Thoracic aorta (tissue), 2 donors: ENCODE results near the gene ADGRF1. TPM values are rescaled to one million over a fixed set of nuclear protein-coding genes. Genes with fewer than 3 reads are reported as not detected.

Experiments used
- ATAC-seq: fragments of 150-250 bp; one replicate; pipeline ENCODE4 v1.8.0; 2017; ENCODE audit warnings: low read depth; ENCODE audit not compliant: insufficient number of reproducible peaks, low FRiP score
- DNase-seq: peaks from one replicate; pipeline ENCODE4 v3.0.0-alpha.2; 2020; ENCODE audit warnings: low spot score
- H3K27ac ChIP-seq, 2 donors: fragments of 200-600 bp; sonication (generic); 1 replicate in 1 of 2; 2 replicates in 1 of 2; pipeline ENCODE4 v1.5.1; 2016; ENCODE audit warnings: mild to moderate bottlenecking in 2 of 2, moderate library complexity in 2 of 2
- H3K27me3 ChIP-seq: fragments of 200-600 bp; sonication (generic); replicated peaks from 2 replicates; pipeline ENCODE4 v1.6.0; 2016; ENCODE audit warnings: mild to moderate bottlenecking; ENCODE audit not compliant: insufficient read depth
- H3K36me3 ChIP-seq: fragments of 200-600 bp; sonication (generic); one replicate; pipeline ENCODE4 v1.5.1; 2016
- H3K4me1 ChIP-seq, 2 donors: fragments of 200-600 bp; sonication (generic); 1 replicate in 1 of 2; 2 replicates in 1 of 2; pipeline versions ENCODE4 v1.5.1 to v1.6.0; 2016; ENCODE audit warnings: low read depth in 2 of 2, mild to moderate bottlenecking in 1 of 2; ENCODE audit not compliant: control insufficient read depth in 1 of 2
- H3K4me3 ChIP-seq: fragments of 200-600 bp; sonication (generic); 2 replicates; pipeline ENCODE4 v1.5.1; 2016; ENCODE audit warnings: mild to moderate bottlenecking
- H3K9me3 ChIP-seq: fragments of 200-600 bp; sonication (generic); 2 replicates; pipeline ENCODE4 v1.5.1; 2016
- total RNA-seq, 2 donors: library from RNA; depleted of rRNA; stranded (reverse); fragments of >200 nt; gene quantifications; one replicate each; pipeline versions ENCODE4 v1.1.0 to v1.2.3, GENCODE V29; 2016
- TF ChIP-seq, protein P1 (sequence below): fragments of 200-600 bp; sonication (generic); IDR thresholded peaks from one replicate; pipeline ENCODE4 v1.5.1; 2019; ENCODE audit warnings: antibody characterized with exemption

The ADGRF1 gene
- total RNA-seq, 2 donors from 2014 or later = not detected

DNA sequence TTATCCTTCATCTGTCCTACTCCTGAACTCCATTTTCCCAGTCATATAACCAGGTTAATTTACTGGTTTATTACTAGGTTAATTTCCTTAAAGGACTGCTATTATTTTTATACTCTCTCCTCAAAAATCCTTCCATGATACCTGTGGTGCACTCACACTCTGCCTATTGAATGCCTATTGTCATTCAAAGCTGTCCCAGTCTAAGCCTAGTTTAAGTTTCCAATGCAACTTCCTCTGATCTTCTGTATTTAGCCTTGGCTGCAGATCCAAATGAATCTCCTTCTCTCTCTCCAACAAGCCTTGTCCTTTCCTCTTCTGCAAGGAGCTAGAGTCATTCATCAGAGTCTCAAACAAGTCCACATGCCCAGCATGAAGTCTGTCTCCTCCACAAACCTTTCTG, 79.1 kb downstream of the ADGRF1 start:
- H3K27ac ChIP-seq = no peak overlapping the region
- no peaks in the 10 kb centered on the region for H3K36me3 ChIP-seq
- TF ChIP-seq, protein P1, sequence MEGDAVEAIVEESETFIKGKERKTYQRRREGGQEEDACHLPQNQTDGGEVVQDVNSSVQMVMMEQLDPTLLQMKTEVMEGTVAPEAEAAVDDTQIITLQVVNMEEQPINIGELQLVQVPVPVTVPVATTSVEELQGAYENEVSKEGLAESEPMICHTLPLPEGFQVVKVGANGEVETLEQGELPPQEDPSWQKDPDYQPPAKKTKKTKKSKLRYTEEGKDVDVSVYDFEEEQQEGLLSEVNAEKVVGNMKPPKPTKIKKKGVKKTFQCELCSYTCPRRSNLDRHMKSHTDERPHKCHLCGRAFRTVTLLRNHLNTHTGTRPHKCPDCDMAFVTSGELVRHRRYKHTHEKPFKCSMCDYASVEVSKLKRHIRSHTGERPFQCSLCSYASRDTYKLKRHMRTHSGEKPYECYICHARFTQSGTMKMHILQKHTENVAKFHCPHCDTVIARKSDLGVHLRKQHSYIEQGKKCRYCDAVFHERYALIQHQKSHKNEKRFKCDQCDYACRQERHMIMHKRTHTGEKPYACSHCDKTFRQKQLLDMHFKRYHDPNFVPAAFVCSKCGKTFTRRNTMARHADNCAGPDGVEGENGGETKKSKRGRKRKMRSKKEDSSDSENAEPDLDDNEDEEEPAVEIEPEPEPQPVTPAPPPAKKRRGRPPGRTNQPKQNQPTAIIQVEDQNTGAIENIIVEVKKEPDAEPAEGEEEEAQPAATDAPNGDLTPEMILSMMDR = no peak
- DNase-seq (no peak), ATAC-seq (no peak)
- no peaks in the 10 kb centered on the region for H3K9me3 ChIP-seq
- peaks cover 12 to 19% of the 10 kb centered on the region in 2 donors for H3K4me1 ChIP-seq
- H3K4me3 ChIP-seq = no peak overlapping the region
- no peaks in the 10 kb centered on the region for H3K27me3 ChIP-seq

GRCh38 chr6:46961711-46962110, 80.4 kb downstream of the ADGRF1 start:
- DNase-seq (no peak), ATAC-seq (no peak)
- H3K4me1 ChIP-seq = peaks cover 12 to 19% of the 10 kb centered on the region in 2 donors
- no peak overlapping the region for H3K27ac ChIP-seq
- H3K36me3 ChIP-seq = no peaks in the 10 kb centered on the region
- H3K27me3 ChIP-seq = no peaks in the 10 kb centered on the region
- H3K4me3 ChIP-seq = no peak overlapping the region
- TF ChIP-seq, protein P1 = no peak
- no peaks in the 10 kb centered on the region for H3K9me3 ChIP-seq

GRCh38 chr6:46961232-46961631, 80.9 kb downstream of the ADGRF1 start:
- no peak overlapping the region for H3K27ac ChIP-seq
- H3K36me3 ChIP-seq = no peaks in the 10 kb centered on the region
- TF ChIP-seq, protein P1 = no peak
- no peak overlapping the region for H3K4me3 ChIP-seq
- ATAC-seq (no peak), DNase-seq (no peak)
- H3K9me3 ChIP-seq = no peaks in the 10 kb centered on the region
- H3K27me3 ChIP-seq = no peaks in the 10 kb centered on the region
- peaks cover 12 to 19% of the 10 kb centered on the region in 2 donors for H3K4me1 ChIP-seq

GRCh38 chr6:46959419-46959818, 82.7 kb downstream of the ADGRF1 start:
- H3K4me3 ChIP-seq = no peak overlapping the region
- H3K27me3 ChIP-seq = no peaks in the 10 kb centered on the region
- ATAC-seq = no peak
- TF ChIP-seq, protein P1 = no peak
- no peaks in the 10 kb centered on the region for H3K9me3 ChIP-seq
- H3K36me3 ChIP-seq = no peaks in the 10 kb centered on the region
- H3K4me1 ChIP-seq = peaks cover 7% of the 10 kb centered on the region in 2 donors
- no peak overlapping the region for H3K27ac ChIP-seq
- no peak for DNase-seq

- H3K9me3 ChIP-seq = no peaks in the 10 kb centered on the region
- H3K27me3 ChIP-seq = no peaks in the 10 kb centered on the region
- DNase-seq (no peak), ATAC-seq (no peak)
- TF ChIP-seq, protein P1 = no peak
- H3K4me3 ChIP-seq = no peak overlapping the region
- H3K36me3 ChIP-seq = no peaks in the 10 kb centered on the region
- H3K27ac ChIP-seq = no peak overlapping the region
- no peaks in the 10 kb centered on the region for H3K4me1 ChIP-seq
Measured at GRCh38 chr6:46956409-46956808, 85.7 kb downstream of the ADGRF1 start.
